Endodermal cell (in vitro differentiated cells): ENCODE results near the gene S1PR3. TPM values are rescaled to one million over a fixed set of nuclear protein-coding genes. Genes with fewer than 3 reads are reported as not detected.

Experiments
- DNase-seq: peaks from one replicate; pipeline ENCODE4 v3.0.0-alpha.2; 2017
- H3K27ac ChIP-seq: 2 replicates; pipeline ENCODE4 v1.5.1; 2013; ENCODE audit warnings: mild to moderate bottlenecking, low read depth, low read length, moderate library complexity
- H3K27me3 ChIP-seq: 2 replicates; pipeline ENCODE4 v1.6.1; 2013; ENCODE audit warnings: mild to moderate bottlenecking, low read length, moderate library complexity; ENCODE audit not compliant: insufficient read depth, control insufficient read depth, poor library complexity, severe bottlenecking
- H3K36me3 ChIP-seq: 2 replicates; pipeline ENCODE4 v1.7.0; 2013; ENCODE audit warnings: mild to moderate bottlenecking, low read length, moderate library complexity; ENCODE audit not compliant: control insufficient read depth, insufficient read depth
- H3K4me1 ChIP-seq: one replicate; pipeline ENCODE4 v1.7.0; 2013; ENCODE audit warnings: low read length; ENCODE audit not compliant: control insufficient read depth, insufficient read depth
- H3K4me3 ChIP-seq: 2 replicates; pipeline ENCODE4 v1.5.1; 2013; ENCODE audit warnings: mild to moderate bottlenecking, low read length, moderate library complexity
- H3K9ac ChIP-seq: 2 replicates; pipeline ENCODE4 v1.6.1; 2013; ENCODE audit warnings: mild to moderate bottlenecking, low read length, moderate library complexity; ENCODE audit not compliant: poor library complexity, severe bottlenecking; ENCODE audit errors: extremely low read depth
- H3K9me3 ChIP-seq: 2 replicates; pipeline ENCODE4 v1.6.1; 2013; ENCODE audit warnings: mild to moderate bottlenecking, low read length, moderate library complexity; ENCODE audit not compliant: control insufficient read depth
- H3K27ac Mint-ChIP-seq: 2 replicates; pipeline ENCODE4 v1.8.0; 2020; ENCODE audit warnings: mixed read lengths
- H3K27me3 Mint-ChIP-seq: 2 replicates; pipeline ENCODE4 v1.8.0; 2021; ENCODE audit warnings: mild to moderate bottlenecking, mixed read lengths; ENCODE audit not compliant: insufficient read depth
- H3K36me3 Mint-ChIP-seq: 2 replicates; pipeline ENCODE4 v1.8.0; 2020; ENCODE audit warnings: low read depth, mixed read lengths
- H3K4me1 Mint-ChIP-seq: 2 replicates; pipeline ENCODE4 v1.8.0; 2020; ENCODE audit warnings: mixed read lengths
- H3K4me3 Mint-ChIP-seq: 2 replicates; pipeline ENCODE4 v1.8.0; 2020; ENCODE audit warnings: mild to moderate bottlenecking, moderate library complexity, mixed read lengths
- H3K9me3 Mint-ChIP-seq: 2 replicates; pipeline ENCODE4 v1.8.0; 2020; ENCODE audit warnings: mild to moderate bottlenecking, mixed read lengths
- WGBS, 2 experiments: methylation state at CpG; one replicate each; pipeline versions ENCODE4 v1.1.5 to v1.1.7; 2013; ENCODE audit warnings: missing lambda C conversion rate in 2 of 2, mixed read lengths in 1 of 2; ENCODE audit not compliant: insufficient coverage in 1 of 2, insufficient read length in 1 of 2; 5-methylcytosine and 5-hydroxymethylcytosine counted together
- total RNA-seq, 2 donors: library from RNA; stranded (reverse); fragmentation: NEBNext Ultra II Directional in 1 of 2; extraction: Animal tissue kit (Norgen Biotek cat#: 25700) in 1 of 2; gene quantifications; 2 replicates in 1 of 2; 3 replicates in 1 of 2; pipeline ENCODE4 v1.2.1, GENCODE V29; 2021
- TF ChIP-seq, protein P1 (sequence below): fragments of 200-600 bp; sonication (generic); conservative IDR thresholded peaks from 2 replicates; pipeline ENCODE4 v1.5.0; 2021; ENCODE audit warnings: antibody characterized with exemption, mild to moderate bottlenecking

Gene S1PR3
- total RNA-seq, 2 donors from 2014 or later, result 53.6 to 95.2 TPM

DNA sequence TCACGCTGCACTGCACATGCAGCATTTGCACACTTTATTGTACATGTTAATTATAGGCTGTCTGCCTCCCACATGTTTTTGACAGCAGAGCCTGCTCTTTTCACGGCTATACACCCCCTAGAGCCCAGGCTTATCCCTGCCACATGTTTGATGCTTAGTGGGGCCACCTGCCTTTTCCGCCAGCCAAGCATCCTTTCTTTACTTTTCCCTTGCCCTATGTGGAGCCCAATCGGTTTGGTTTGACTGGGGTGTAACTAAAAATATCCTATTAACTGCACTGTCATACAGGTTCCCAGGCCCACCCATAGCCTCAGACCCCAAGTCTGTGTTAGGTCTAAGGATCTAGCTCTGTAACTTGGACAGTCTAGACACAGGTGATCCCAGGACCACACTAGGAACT is 18.9 kb upstream of the S1PR3 start:
- 93 to 100% methylated on average over 1 to 4 of the region's 4 CpGs for WGBS, 2 experiments
- no peak overlapping the region for H3K9ac ChIP-seq
- no peak overlapping the region for H3K4me3 ChIP-seq
- no peaks in the 10 kb centered on the region for H3K9me3 ChIP-seq
- H3K4me1 ChIP-seq, result peaks cover under 1% of the 10 kb centered on the region
- Mint-ChIP-seq H3K27me3 (no peaks in the 10 kb centered on the region), H3K27ac (no peak overlapping the region), H3K4me3 (no peak overlapping the region), H3K9me3 (no peaks in the 10 kb centered on the region), H3K4me1 (peaks cover 20% of the 10 kb centered on the region), H3K36me3 (no peaks in the 10 kb centered on the region)
- no peaks in the 10 kb centered on the region for H3K36me3 ChIP-seq
- DNase-seq, result peak; percentile 42
- no peaks in the 10 kb centered on the region for H3K27me3 ChIP-seq
- TF ChIP-seq, protein P1, sequence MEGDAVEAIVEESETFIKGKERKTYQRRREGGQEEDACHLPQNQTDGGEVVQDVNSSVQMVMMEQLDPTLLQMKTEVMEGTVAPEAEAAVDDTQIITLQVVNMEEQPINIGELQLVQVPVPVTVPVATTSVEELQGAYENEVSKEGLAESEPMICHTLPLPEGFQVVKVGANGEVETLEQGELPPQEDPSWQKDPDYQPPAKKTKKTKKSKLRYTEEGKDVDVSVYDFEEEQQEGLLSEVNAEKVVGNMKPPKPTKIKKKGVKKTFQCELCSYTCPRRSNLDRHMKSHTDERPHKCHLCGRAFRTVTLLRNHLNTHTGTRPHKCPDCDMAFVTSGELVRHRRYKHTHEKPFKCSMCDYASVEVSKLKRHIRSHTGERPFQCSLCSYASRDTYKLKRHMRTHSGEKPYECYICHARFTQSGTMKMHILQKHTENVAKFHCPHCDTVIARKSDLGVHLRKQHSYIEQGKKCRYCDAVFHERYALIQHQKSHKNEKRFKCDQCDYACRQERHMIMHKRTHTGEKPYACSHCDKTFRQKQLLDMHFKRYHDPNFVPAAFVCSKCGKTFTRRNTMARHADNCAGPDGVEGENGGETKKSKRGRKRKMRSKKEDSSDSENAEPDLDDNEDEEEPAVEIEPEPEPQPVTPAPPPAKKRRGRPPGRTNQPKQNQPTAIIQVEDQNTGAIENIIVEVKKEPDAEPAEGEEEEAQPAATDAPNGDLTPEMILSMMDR, result no peak
- no peak overlapping the region for H3K27ac ChIP-seq

DNA sequence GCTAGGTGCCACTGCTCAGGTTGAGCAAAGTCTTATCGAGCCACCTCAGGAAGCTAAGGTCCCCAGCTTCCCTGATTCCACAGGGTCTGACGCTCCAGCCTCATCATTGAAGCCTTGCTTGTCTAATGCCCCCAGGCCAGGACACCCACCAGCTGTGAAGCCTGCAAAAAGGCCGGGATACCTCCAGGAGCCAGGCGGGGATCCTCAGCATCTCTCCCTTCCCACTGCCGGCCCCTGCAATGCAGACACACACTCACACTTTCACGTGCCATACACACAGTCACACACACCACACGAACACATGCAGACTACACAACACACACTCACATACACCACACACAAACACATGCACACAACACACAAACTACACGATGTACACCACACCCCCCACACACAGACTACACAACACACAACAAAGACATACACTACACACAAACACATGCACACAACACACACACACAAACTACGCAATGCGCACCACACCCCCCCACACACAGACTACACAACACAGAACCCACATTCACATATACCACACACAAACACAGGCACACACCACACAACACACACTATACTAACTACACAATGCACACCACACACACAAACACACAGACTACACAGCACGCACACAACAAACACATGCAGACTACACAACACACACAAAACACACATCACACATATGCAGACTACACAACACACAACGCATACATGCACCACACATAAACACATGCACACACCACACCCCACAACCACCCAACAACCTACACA is 17.8 kb upstream of the S1PR3 start:
- no peak overlapping the region for H3K9ac ChIP-seq
- no peaks in the 10 kb centered on the region for H3K36me3 ChIP-seq
- peaks cover 16% of the 10 kb centered on the region for H3K4me1 Mint-ChIP-seq
- H3K27ac Mint-ChIP-seq, result no peak overlapping the region
- no peaks in the 10 kb centered on the region for H3K27me3 Mint-ChIP-seq
- H3K9me3 Mint-ChIP-seq, result no peaks in the 10 kb centered on the region
- H3K4me3 ChIP-seq, result no peak overlapping the region
- H3K9me3 ChIP-seq, result no peaks in the 10 kb centered on the region
- TF ChIP-seq, protein P1, result no peak
- no peaks in the 10 kb centered on the region for H3K36me3 Mint-ChIP-seq
- DNase-seq, result peak; percentile 46
- no peaks in the 10 kb centered on the region for H3K27me3 ChIP-seq
- no peaks in the 10 kb centered on the region for H3K4me1 ChIP-seq
- no peak overlapping the region for H3K27ac ChIP-seq
- 73 to 91% methylated on average over 3 to 12 of the region's 12 CpGs for WGBS, 2 experiments
- no peak overlapping the region for H3K4me3 Mint-ChIP-seq

DNA sequence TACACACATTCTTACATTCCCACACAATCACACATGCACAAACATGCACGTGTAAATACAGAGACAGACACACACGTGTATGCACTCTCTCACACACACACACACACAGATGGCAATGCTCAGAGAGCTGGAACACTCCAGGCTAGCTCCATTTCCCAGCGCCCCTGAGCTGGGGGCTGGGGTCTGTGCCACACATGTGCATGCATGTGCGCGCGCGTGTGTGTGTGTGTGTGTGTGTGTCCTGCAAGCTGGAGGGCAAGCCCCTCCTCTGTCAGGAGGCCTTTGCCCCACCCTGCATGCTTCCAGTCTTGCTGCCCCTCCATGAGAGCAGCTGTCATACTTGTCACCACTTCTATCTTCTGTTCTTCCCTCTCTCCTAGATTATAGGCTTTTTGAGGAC is 16.6 kb upstream of the S1PR3 start:
- H3K4me3 ChIP-seq, result no peak overlapping the region
- peaks cover 9% of the 10 kb centered on the region for H3K9me3 ChIP-seq
- H3K27me3 ChIP-seq, result no peaks in the 10 kb centered on the region
- H3K4me1 ChIP-seq, result no peaks in the 10 kb centered on the region
- peaks cover 5% of the 10 kb centered on the region for H3K4me1 Mint-ChIP-seq
- no peak overlapping the region for H3K9ac ChIP-seq
- 82 to 100% methylated on average over 2 to 7 of the region's 7 CpGs for WGBS, 2 experiments
- H3K36me3 Mint-ChIP-seq, result no peaks in the 10 kb centered on the region
- H3K36me3 ChIP-seq, result no peaks in the 10 kb centered on the region
- H3K4me3 Mint-ChIP-seq, result no peak overlapping the region
- no peaks in the 10 kb centered on the region for H3K27me3 Mint-ChIP-seq
- H3K9me3 Mint-ChIP-seq, result peaks cover 6% of the 10 kb centered on the region
- peak; percentile 33 for DNase-seq
- H3K27ac Mint-ChIP-seq, result no peak overlapping the region
- H3K27ac ChIP-seq, result no peak overlapping the region
- TF ChIP-seq, protein P1, result no peak
